Measurements from ENCODE around the gene PTPRN2. TPM values are rescaled to one million over a fixed set of nuclear protein-coding genes. Genes with fewer than 3 reads are reported as not detected.

Gene PTPRN2
- total RNA-seq, 1 experiment from 2014 or later: 1.1 TPM

GRCh38 chr7:157551325-157552070, 1036.1 kb downstream of the PTPRN2 start:
- BruUV-seq (replicated peaks): no TSS peak
- no peak overlapping the region for H3K4me3 ChIP-seq (ENCODE audit: low read depth in 2 of 2, low read length in 2 of 2)
- H3K36me3 ChIP-seq (ENCODE audit: control insufficient read depth, insufficient read depth, low read length): no peaks in the 10 kb centered on the region
- H3K9me3 ChIP-seq (ENCODE audit: control insufficient read depth, insufficient read depth, low read depth, low read length): no peaks in the 10 kb centered on the region
- POLR2A ChIA-PET: no interaction called here
- H3K27me3 ChIP-seq (ENCODE audit: control insufficient read depth, insufficient read depth, low read length): no peaks in the 10 kb centered on the region
- DNase-seq (ENCODE audit: low read depth, low spot score): no peak
- in situ Hi-C loops (cut with HindIII; ENCODE audit: low pct_unique_long_range_greater_than_20kb, low sequenced_read_pairs) (loop anchor here (5.0 kb wide), 1 partner anchor 59 kb away; no protein-coding TSS in a partner anchor), intact Hi-C loops (cut with micrococcal nuclease; ENCODE audit: unreplicated experiment) (no loop called here)
- CTCF ChIA-PET: no interaction called here
- ATAC-seq: no peak
- H3K27ac ChIP-seq (ENCODE audit: low read length): no peak overlapping the region
- no peaks in the 10 kb centered on the region for H3K4me1 ChIP-seq (ENCODE audit: control insufficient read depth, insufficient read depth, low read length)
- TF ChIP-seq TCF7L2 (IDR thresholded peaks at IDR 0.05; ENCODE audit: low read depth, low read length): no peak
- TF ChIP-seq SIN3A (IDR thresholded peaks at IDR 0.05; ENCODE audit: borderline replicate concordance, insufficient read depth, low read depth, low read length): no peak
- no peak for TF ChIP-seq REST (IDR thresholded peaks at IDR 0.05; ENCODE audit: insufficient read depth in 1 of 2, low read depth in 2 of 2, low read length in 1 of 2)
- no peak for TF ChIP-seq POLR2AphosphoS5 (IDR thresholded peaks at IDR 0.05; ENCODE audit: low read depth, low read length)
- TF ChIP-seq CTCF (IDR thresholded peaks at IDR 0.05): no peak

GRCh38 chr7:157550300-157551275, 1037.0 kb downstream of the PTPRN2 start:
- POLR2A ChIA-PET: no interaction called here
- CTCF ChIA-PET: no interaction called here

More at GRCh38 chr7:157550300-157551275, 1037.0 kb downstream of the PTPRN2 start:
- Histone ChIP-seq H3K36me3 (ENCODE audit: control insufficient read depth, insufficient read depth, low read length) (no peaks in the 10 kb centered on the region), H3K4me3 (ENCODE audit: low read depth in 2 of 2, low read length in 2 of 2) (no peak overlapping the region), H3K4me1 (ENCODE audit: control insufficient read depth, insufficient read depth, low read length) (no peaks in the 10 kb centered on the region), H3K27ac (ENCODE audit: low read length) (no peak overlapping the region), H3K27me3 (ENCODE audit: control insufficient read depth, insufficient read depth, low read length) (no peaks in the 10 kb centered on the region), H3K9me3 (ENCODE audit: control insufficient read depth, insufficient read depth, low read depth, low read length) (no peaks in the 10 kb centered on the region)
- 0 out of 2 replicates have a peak, but pooled peaks have one; percentile 40 for ATAC-seq
- no peak for DNase-seq (ENCODE audit: low read depth, low spot score)
- intact Hi-C loops (cut with micrococcal nuclease; ENCODE audit: unreplicated experiment) (no loop called here), in situ Hi-C loops (cut with HindIII; ENCODE audit: low pct_unique_long_range_greater_than_20kb, low sequenced_read_pairs) (loop anchor here (5.0 kb wide), 1 partner anchor 58 kb away; no protein-coding TSS in a partner anchor)
- no TSS peak for BruUV-seq (replicated peaks)
- no peak for TF ChIP-seq TCF7L2 (IDR thresholded peaks at IDR 0.05; ENCODE audit: low read depth, low read length)
- no peak for TF ChIP-seq CTCF (IDR thresholded peaks at IDR 0.05)
- TF ChIP-seq POLR2AphosphoS5 (IDR thresholded peaks at IDR 0.05; ENCODE audit: low read depth, low read length): no peak
- TF ChIP-seq SIN3A (IDR thresholded peaks at IDR 0.05; ENCODE audit: borderline replicate concordance, insufficient read depth, low read depth, low read length): no peak
- TF ChIP-seq REST (IDR thresholded peaks at IDR 0.05; ENCODE audit: insufficient read depth in 1 of 2, low read depth in 2 of 2, low read length in 1 of 2): no peak
